Coronary artery (tissue), 2 donors: ENCODE results near the gene OR1F1.
A peak's percentile ranks its signal among the peaks of the same experiment; 100 is the strongest.
"Not testable (repeated sequence)": the region's sequence is repeated elsewhere in the genome, so short reads cannot be mapped to it uniquely, and the experiment has no call there.

Experiments used
- DNase-seq: peaks from one replicate; pipeline ENCODE4 v3.0.0-alpha.2; 2017; ENCODE audit warnings: low spot score
- H3K27ac ChIP-seq, 2 donors: fragments of 200-600 bp; sonication (generic); one replicate each; pipeline ENCODE4 v1.5.1; 2016 to 2019
- H3K4me3 ChIP-seq: fragments of 200-600 bp; sonication (generic); 2 replicates; pipeline ENCODE4 v1.5.1; 2016; ENCODE audit warnings: mild to moderate bottlenecking, moderate library complexity
- TF ChIP-seq, protein P1 (sequence below): fragments of 200-600 bp; sonication (generic); IDR thresholded peaks from one replicate; pipeline ENCODE4 v1.5.1; 2019; ENCODE audit warnings: antibody characterized with exemption

The OR1F1 gene

DNA sequence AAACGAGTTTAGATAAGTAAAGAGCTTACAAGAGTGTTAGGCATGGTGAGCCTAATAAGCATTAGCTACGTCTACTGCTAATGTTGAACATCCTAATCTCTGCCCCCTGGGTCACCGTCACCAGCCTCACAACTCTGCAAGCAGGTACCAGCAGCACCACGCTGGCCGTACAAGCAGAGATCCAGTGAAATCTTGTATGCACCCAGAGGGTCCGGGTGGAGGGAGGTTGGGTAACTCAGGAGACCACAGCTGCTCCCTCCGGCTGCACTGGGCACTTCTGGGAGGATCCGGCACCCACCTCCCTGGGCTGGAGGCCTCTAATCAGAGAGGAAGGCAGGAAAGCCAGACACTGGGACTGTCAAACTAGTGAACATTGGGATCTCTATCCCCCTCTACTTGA, 8.4 kb upstream of the OR1F1 start:
- DNase-seq, result no peak
- TF ChIP-seq, protein P1, sequence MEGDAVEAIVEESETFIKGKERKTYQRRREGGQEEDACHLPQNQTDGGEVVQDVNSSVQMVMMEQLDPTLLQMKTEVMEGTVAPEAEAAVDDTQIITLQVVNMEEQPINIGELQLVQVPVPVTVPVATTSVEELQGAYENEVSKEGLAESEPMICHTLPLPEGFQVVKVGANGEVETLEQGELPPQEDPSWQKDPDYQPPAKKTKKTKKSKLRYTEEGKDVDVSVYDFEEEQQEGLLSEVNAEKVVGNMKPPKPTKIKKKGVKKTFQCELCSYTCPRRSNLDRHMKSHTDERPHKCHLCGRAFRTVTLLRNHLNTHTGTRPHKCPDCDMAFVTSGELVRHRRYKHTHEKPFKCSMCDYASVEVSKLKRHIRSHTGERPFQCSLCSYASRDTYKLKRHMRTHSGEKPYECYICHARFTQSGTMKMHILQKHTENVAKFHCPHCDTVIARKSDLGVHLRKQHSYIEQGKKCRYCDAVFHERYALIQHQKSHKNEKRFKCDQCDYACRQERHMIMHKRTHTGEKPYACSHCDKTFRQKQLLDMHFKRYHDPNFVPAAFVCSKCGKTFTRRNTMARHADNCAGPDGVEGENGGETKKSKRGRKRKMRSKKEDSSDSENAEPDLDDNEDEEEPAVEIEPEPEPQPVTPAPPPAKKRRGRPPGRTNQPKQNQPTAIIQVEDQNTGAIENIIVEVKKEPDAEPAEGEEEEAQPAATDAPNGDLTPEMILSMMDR, result no peak
- no peak overlapping the region for H3K4me3 ChIP-seq
- H3K27ac ChIP-seq, result no peak overlapping the region

- Histone ChIP-seq H3K4me3 (no peak overlapping the region), H3K27ac (no peak overlapping the region)
- TF ChIP-seq, protein P1, result no peak
- DNase-seq, result no peak
Observed at GRCh38 chr16:3180445-3180878, 7.5 kb upstream of the OR1F1 start.

DNA sequence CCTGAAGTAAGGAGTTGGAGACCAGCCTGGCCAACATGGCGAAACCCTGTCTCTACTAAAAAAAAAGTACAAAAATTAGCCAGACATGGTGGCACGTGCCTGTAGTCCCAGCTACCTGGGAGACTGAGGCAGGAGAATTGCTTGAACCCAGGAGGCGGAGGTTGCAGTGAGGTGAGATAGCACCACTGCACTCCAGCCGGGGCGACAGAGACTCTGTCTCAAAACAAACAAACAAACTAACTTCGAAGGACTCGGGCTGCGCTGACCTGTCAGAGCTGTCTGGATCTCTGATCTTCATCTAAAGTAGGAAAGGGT, 5.8 kb upstream of the OR1F1 start:
- H3K4me3 ChIP-seq, result peak overlapping the region; percentile 64
- not testable (repeated sequence) for DNase-seq, H3K27ac ChIP-seq

- TF ChIP-seq, protein P1, result no peak
- DNase-seq, result no peak
- Histone ChIP-seq H3K27ac (no peak overlapping the region), H3K4me3 (peak overlapping the region; percentile 64)
Observed at GRCh38 chr16:3182608-3183444, 5.2 kb upstream of the OR1F1 start.

GRCh38 chr16:3183445-3184139, 4.4 kb upstream of the OR1F1 start:
- TF ChIP-seq, protein P1, result no peak
- no peak for DNase-seq
- Histone ChIP-seq H3K27ac (no peak overlapping the region), H3K4me3 (peak overlapping the region; percentile 64)

GRCh38 chr16:3186946-3187690, 886 bp upstream of the OR1F1 start:
- TF ChIP-seq, protein P1, result no peak
- H3K27ac ChIP-seq, result no peak overlapping the region
- DNase-seq, result no peak
- H3K4me3 ChIP-seq, result no peak overlapping the region

GRCh38 chr16:3188675-3188924, 596 bp downstream of the OR1F1 start:
- no peak overlapping the region for H3K27ac ChIP-seq
- TF ChIP-seq, protein P1, result no peak
- peak overlapping the region; percentile 55 for H3K4me3 ChIP-seq
- DNase-seq, result no peak
